PC-3 (cell line): ENCODE data around the gene LMAN2. TPM values are rescaled to one million over a fixed set of nuclear protein-coding genes. Genes with fewer than 3 reads are reported as not detected.

Experiments
- ATAC-seq: fragments of 200-7000 bp; cut with Tn5 transposase; 2 replicates; pipeline ENCODE4 v1.9.1; 2020; ENCODE audit warnings: mild to moderate bottlenecking, moderate library complexity
- BruUV-seq: library from RNA; stranded (reverse); fragments of 400-500 nt; replicated peaks from 2 replicates; lab custom pipeline; 2021; lab: Mats Ljungman, UMichigan
- CTCF ChIA-PET: fragments of 300-600 bp; sonication (Branson Sonifier 250); formaldehyde crosslinking; loops from one replicate; lab custom pipeline; 2022; ENCODE audit warnings: antibody characterized with exemption; lab: Charles Lee
- POLR2A ChIA-PET: fragments of 300-600 bp; sonication (Branson Sonifier 250); formaldehyde crosslinking; loops from one replicate; lab custom pipeline; 2022; ENCODE audit warnings: antibody characterized with exemption; ENCODE audit not compliant: unreplicated experiment; lab: Charles Lee
- DNase-seq: peaks from one replicate; pipeline ENCODE4 v3.0.0-alpha.2; 2015
- H2AFZ ChIP-seq: fragments of 300-600 bp; sonication (generic); 2 replicates; pipeline ENCODE4 v1.6.0; 2016; ENCODE audit warnings: antibody characterized with exemption, low read length
- H3F3A ChIP-seq: fragments of 300-600 bp; sonication (generic); one replicate; pipeline ENCODE4 v1.6.0; 2017; ENCODE audit warnings: antibody characterized with exemption, low read length, control low read depth, mild to moderate bottlenecking; ENCODE audit not compliant: unreplicated experiment
- H3K27ac ChIP-seq: fragments of 300-600 bp; sonication (generic); 2 replicates; pipeline ENCODE4 v1.5.1; 2016; ENCODE audit warnings: mild to moderate bottlenecking, low read length
- H3K27me3 ChIP-seq: fragments of 300-600 bp; sonication (generic); 2 replicates; pipeline ENCODE4 v1.6.1; 2016; ENCODE audit warnings: low read length, mixed read lengths
- H3K36me3 ChIP-seq: fragments of 300-600 bp; sonication (generic); 2 replicates; pipeline ENCODE4 v1.6.1; 2016; ENCODE audit warnings: low read depth, mixed run types, low read length, mixed read lengths
- H3K4me1 ChIP-seq: fragments of 300-600 bp; sonication (generic); 2 replicates; pipeline ENCODE4 v1.5.1; 2016; ENCODE audit warnings: low read length; ENCODE audit not compliant: insufficient read depth
- H3K4me2 ChIP-seq: fragments of 300-600 bp; sonication (generic); 2 replicates; pipeline ENCODE4 v1.6.0; 2016; ENCODE audit warnings: low read length
- H3K4me3 ChIP-seq: fragments of 300-600 bp; sonication (generic); 2 replicates; pipeline ENCODE4 v1.5.1; 2016; ENCODE audit warnings: mild to moderate bottlenecking, low read length, mixed read lengths
- H3K79me2 ChIP-seq: fragments of 300-600 bp; sonication (generic); 2 replicates; pipeline ENCODE4 v1.6.1; 2017; ENCODE audit warnings: low read length, mixed read lengths
- H3K9ac ChIP-seq: fragments of 300-600 bp; sonication (generic); 2 replicates; pipeline ENCODE4 v1.6.0; 2016; ENCODE audit warnings: mild to moderate bottlenecking, low read length
- H3K9me2 ChIP-seq: fragments of 300-600 bp; sonication (generic); replicated peaks from 2 replicates; pipeline ENCODE4 v1.6.1; 2016; ENCODE audit warnings: mixed run types, low read length, mixed read lengths
- H3K9me3 ChIP-seq: fragments of 300-600 bp; sonication (generic); 2 replicates; pipeline ENCODE4 v1.6.1; 2016; ENCODE audit warnings: low read length, mixed read lengths
- H4K20me1 ChIP-seq: fragments of 300-600 bp; sonication (generic); 2 replicates; pipeline ENCODE4 v1.6.1; 2016; ENCODE audit warnings: low read length, mixed read lengths
- CTCF ChIP-seq: fragments of 300-600 bp; sonication (generic); conservative IDR thresholded peaks from 2 replicates; pipeline ENCODE4 v1.5.1; 2017; ENCODE audit warnings: antibody characterized with exemption, low read depth, mild to moderate bottlenecking, low read length
- EZH2 ChIP-seq: fragments of 300-600 bp; sonication (generic); IDR thresholded peaks from one replicate; pipeline ENCODE4 v1.6.1; 2017; ENCODE audit warnings: antibody characterized with exemption, mild to moderate bottlenecking, low read length; ENCODE audit not compliant: unreplicated experiment
- EZH2phosphoT487 ChIP-seq: fragments of 300-600 bp; sonication (generic); IDR thresholded peaks from 2 replicates; pipeline ENCODE4 v1.6.1; 2018; ENCODE audit warnings: mild to moderate bottlenecking, antibody characterized with exemption, low read length, borderline replicate concordance
- intact Hi-C: fragments of 100-400 bp; cut with micrococcal nuclease; formaldehyde crosslinking; loops from 2 replicates; pipeline ENCODE4 v1.9.0; 2023
- total RNA-seq: library from RNA; depleted of rRNA; stranded (reverse); fragments of >200 nt; gene quantifications from 2 replicates; pipeline ENCODE4 v1.2.3, GENCODE V29; 2014

The LMAN2 gene
- total RNA-seq, 1 experiment from 2014 or later = 310 TPM

- peaks cover 6% of the 10 kb centered on the region; the same call in 1 of the 2 replicates for H3K36me3 ChIP-seq
- peak overlapping the region; percentile 93 for H3K4me3 ChIP-seq
- no peak for TF ChIP-seq CTCF
- TF ChIP-seq EZH2phosphoT487 = no peak
- TF ChIP-seq EZH2 = no peak
- H3K27ac ChIP-seq = peak overlapping the region; percentile 93
- ATAC-seq (no peak), DNase-seq (peak; percentile 7)
- H3K9ac ChIP-seq = peak overlapping the region; percentile 95
- H3F3A ChIP-seq = peaks cover 8% of the 10 kb centered on the region
- intact Hi-C loops = no loop called here
- peak overlapping the region; percentile 96 for H3K4me2 ChIP-seq
- no peaks in the 10 kb centered on the region for H3K9me2 ChIP-seq
- peaks cover 56% of the 10 kb centered on the region for H3K79me2 ChIP-seq
- POLR2A ChIA-PET = no interaction called here
- TSS peak; percentile 56 for BruUV-seq
- peak overlapping the region; percentile 97; the same call in 1 of the 2 replicates for H2AFZ ChIP-seq
- H3K9me3 ChIP-seq = no peaks in the 10 kb centered on the region
- CTCF ChIA-PET = interaction anchor here (0.6 to 1.6 kb wide), 2 partner anchors 20 to 39 kb away, joined by 4 to 7 read pairs; no protein-coding TSS in a partner anchor
- no peaks in the 10 kb centered on the region for H3K27me3 ChIP-seq
- peaks cover 36% of the 10 kb centered on the region for H3K4me1 ChIP-seq
- 0 out of 2 replicates have a peak, but pooled peaks cover 6% of the 10 kb centered on the region for H4K20me1 ChIP-seq
These were observed 584 bp downstream of the LMAN2 start for GRCh38 chr5:177350776-177351391.

GRCh38 chr5:177349762-177350161, 1.7 kb downstream of the LMAN2 start:
- Histone ChIP-seq H4K20me1 (0 out of 2 replicates have a peak, but pooled peaks cover 6% of the 10 kb centered on the region), H3K79me2 (peaks cover 64% of the 10 kb centered on the region), H3K27ac (no peak overlapping the region), H3K4me2 (peak overlapping the region; percentile 96), H3K9ac (no peak overlapping the region), H2AFZ (no peak overlapping the region), H3K9me2 (no peaks in the 10 kb centered on the region), H3K4me3 (peak overlapping the region; percentile 93), H3K9me3 (no peaks in the 10 kb centered on the region), H3K36me3 (peaks cover 6% of the 10 kb centered on the region; the same call in 1 of the 2 replicates), H3K27me3 (no peaks in the 10 kb centered on the region), H3K4me1 (peaks cover 36% of the 10 kb centered on the region), H3F3A (peaks cover 8% of the 10 kb centered on the region)
- DNase-seq (no peak), ATAC-seq (no peak)
- POLR2A ChIA-PET = no interaction called here
- no TSS peak for BruUV-seq
- intact Hi-C loops = loop anchor here (1.0 kb wide), 1 partner anchor 31 kb away; no protein-coding TSS in a partner anchor
- TF ChIP-seq CTCF (no peak), EZH2phosphoT487 (no peak), EZH2 (no peak)
- CTCF ChIA-PET = no interaction called here

GRCh38 chr5:177349362-177349647, 2.2 kb downstream of the LMAN2 start:
- intact Hi-C loops = loop anchor here (1.0 kb wide), 1 partner anchor 31 kb away; no protein-coding TSS in a partner anchor
- Histone ChIP-seq H3K9me3 (no peaks in the 10 kb centered on the region), H3K27me3 (no peaks in the 10 kb centered on the region), H3K4me3 (peak overlapping the region; percentile 93), H3F3A (peaks cover 8% of the 10 kb centered on the region), H3K9me2 (no peaks in the 10 kb centered on the region), H3K4me2 (peak overlapping the region; percentile 96), H3K9ac (no peak overlapping the region), H2AFZ (no peak overlapping the region), H3K4me1 (peaks cover 36% of the 10 kb centered on the region), H4K20me1 (0 out of 2 replicates have a peak, but pooled peaks cover 6% of the 10 kb centered on the region), H3K36me3 (peaks cover 6% of the 10 kb centered on the region; the same call in 1 of the 2 replicates), H3K27ac (no peak overlapping the region), H3K79me2 (peaks cover 69% of the 10 kb centered on the region)
- DNase-seq (no peak), ATAC-seq (no peak)
- CTCF ChIA-PET = interaction anchor here (0.8 to 1.5 kb wide), 4 partner anchors 21 to 108 kb away, joined by 3 to 9 read pairs (median 4); no protein-coding TSS in a partner anchor
- POLR2A ChIA-PET = interaction anchor here (0.6 kb wide), 1 partner anchor 21 kb away, joined by 4 read pairs; no protein-coding TSS in a partner anchor
- no TSS peak for BruUV-seq
- no peak for TF ChIP-seq EZH2phosphoT487
